GM15510 (cell line): Measurements from ENCODE around the gene NNT.

ENCODE experiments used
- POLR2A ChIP-seq: IDR thresholded peaks from 3 replicates; pipeline ENCODE4 v1.6.1; 2011; ENCODE audit warnings: borderline replicate concordance; ENCODE audit not compliant: insufficient read length; ENCODE audit errors: extremely low read depth

Gene NNT

DNA sequence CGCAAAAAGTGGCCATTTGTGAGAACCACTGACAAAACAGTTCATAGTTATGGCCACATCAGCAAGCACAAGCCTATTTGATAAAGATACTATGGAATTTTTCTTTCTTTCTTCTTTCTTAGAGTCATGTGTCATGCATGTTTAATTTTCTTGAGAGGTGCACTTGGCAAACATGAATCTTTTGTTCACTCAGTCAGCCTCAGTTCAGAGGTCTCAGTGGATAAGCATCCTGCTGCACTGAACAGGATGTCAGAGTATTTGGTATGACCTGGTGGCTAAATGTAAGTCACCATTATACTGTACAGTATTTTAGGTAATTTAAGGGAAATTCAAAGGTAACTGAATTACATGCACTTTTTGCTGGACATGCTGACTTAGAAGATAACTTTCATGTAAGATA is 5.4 kb downstream of the NNT start:
- TF ChIP-seq POLR2A, result no peak

DNA sequence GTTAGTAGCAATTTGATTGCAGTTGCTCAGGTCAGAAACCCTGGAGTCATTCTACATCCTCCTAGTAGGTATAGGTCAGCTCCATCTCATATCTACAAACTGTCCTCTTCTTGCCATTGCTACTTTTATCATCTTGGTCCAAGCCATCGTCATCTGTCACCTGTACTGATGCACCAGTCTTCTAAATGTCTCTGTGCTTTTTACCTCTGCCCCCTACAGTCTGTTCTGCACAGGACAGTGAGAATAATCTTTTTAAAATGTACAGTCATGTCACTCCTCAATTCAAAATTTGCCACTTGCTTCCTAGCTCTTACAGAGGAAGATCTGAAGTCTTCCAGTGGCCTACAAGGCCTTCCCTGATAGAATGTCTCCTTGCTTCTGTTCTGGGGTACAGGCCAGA is 6.8 kb downstream of the NNT start:
- TF ChIP-seq POLR2A, result no peak

DNA sequence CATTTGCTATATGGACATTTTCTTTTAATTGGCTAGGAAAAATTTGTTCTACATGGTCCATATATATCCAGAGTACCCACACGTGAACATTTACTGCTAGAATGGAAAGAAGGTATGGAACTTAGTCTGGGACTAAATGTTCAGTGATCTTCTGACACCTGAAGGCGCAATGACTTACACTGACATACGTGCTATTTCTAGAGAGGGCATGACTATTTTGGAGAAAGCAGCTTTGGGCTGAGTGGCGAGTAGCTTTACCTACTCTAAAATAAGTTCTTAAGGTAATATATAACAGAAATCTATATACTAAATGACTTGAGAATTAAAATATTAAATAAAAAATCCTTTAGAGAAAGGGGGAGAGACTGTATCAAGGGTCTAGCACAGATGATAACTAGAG is 10.4 kb downstream of the NNT start:
- no peak for TF ChIP-seq POLR2A

DNA sequence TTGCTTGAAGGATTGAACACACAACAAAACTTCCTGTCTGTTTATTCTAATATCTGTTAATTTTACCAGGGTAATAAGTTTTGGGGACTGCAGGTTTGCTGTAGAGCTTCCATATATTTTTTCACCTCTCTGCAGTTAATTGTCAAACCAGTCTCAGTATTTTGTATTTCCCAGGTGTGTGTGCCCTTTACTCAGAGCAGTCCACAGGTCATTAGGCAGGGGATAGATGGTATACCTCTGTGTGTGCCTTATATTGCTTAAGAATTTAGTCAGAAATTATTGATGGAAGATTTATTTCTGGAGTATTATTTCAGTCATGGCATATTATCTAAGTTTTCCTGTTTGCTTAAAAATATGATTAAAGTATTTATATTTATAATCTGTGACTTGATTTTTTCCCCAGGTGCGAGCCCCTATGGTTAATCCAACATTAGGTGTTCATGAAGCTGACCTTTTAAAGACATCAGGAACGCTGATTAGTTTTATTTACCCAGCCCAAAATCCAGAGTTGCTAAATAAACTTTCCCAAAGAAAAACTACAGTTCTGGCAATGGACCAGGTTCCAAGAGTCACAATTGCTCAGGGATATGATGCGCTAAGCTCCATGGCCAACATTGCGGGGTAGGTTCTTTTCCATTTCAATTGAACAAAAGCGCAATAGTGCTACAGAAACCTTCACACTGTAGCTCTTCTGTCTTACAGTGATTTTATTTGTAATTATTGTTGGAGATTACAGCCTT is 12.6 kb downstream of the NNT start:
- TF ChIP-seq POLR2A, result no peak

DNA sequence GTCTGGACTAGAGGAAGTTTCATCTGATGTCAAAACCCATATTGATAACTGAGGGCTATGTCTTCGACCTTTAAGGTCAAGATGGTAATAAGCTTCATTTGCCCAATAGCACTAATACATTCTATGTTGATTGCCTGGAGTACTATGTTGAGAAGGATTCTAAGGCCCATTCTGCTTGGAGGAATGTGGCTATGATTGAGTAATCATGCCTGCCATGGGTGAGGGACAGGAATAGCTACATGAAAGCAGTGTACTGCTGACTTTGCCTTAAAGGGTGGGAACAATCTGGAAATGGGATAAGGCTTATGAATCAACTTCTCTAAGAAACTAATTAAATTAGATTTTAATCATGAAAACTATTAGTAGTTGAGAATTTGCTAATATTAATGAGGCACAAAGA is 13.6 kb downstream of the NNT start:
- TF ChIP-seq POLR2A, result no peak

DNA sequence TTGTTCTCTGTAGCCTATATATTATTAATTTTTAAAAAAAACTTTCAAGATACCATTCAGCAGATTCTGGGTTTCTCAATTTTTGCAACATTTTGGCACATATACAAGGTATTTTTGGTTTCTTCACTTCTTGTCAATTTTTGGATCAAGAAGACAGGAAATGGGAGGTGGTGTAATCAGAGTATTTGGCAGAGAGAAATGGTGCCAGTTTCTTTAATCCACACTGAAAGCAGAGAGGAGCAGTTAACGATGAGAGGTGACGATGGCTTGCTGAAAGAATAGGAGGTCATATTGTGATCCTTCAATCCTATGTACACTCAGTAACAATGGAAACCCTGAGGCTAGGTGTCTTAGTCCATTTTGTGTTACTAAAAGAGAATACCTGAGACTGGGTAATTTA is 16.4 kb downstream of the NNT start:
- TF ChIP-seq POLR2A, result no peak

DNA sequence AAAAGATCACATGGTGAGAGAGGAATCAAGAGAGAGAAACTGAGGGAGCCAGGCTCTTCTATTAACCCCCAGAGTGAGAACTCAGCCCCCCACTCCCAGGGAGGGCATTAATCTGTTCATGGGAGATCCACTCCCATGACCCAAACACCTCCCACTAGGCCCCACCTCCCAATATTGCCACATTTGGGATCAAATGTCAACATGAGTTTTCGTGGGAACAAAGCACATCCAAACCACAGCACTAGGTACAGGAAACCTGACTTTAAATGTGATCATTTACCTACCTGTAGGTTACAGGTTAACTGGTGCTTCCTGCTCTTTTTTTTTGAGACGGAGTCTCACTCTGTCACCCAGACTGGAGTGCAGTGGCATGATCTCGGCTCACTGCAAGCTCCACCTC is 16.9 kb downstream of the NNT start:
- no peak for TF ChIP-seq POLR2A

DNA sequence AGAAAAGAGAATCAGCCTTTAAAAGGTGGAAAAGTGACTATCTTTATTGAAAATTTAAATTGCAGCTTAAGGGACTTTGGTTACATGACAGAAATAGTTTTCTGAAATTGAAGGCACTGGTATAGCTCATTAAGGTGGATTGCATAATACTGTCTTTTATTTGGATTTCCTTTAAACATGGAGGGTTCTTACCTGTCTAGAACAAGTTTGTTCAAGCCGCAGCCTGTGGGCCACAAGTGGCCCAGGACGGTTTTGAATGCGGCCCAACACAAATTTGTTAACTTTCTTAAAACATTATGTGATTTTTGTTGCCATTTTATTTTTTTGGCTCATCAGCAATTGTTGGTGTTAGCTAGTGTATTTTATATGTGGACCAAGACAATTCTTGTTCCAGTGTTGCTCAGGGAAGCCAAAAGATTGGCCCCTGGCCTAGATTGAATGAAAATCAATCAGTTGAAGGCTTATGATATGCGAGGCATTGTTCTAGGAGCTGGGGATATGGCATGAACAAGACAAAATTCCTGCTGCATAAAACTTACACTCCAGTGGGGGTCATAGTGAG is 18.0 kb downstream of the NNT start:
- no peak for TF ChIP-seq POLR2A

DNA sequence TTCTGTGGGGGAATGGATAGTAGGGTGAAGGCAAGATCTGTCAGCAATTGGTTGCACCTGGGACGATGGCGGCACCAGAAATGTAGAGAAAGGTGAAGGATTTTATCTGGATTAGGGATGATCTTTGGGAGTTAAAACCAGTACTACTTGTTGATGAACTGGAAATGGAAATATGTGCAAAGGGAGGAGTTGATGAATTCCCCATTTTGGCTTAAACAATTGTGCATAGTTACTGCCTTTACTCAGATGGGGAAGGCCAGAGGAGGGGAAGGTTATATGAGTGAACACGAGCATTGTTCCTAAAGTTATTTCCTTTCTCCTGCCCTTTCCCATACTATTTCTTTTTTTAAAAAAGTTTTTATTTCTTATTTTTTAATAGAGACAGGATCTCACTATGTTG is 19.1 kb downstream of the NNT start:
- no peak for TF ChIP-seq POLR2A

DNA sequence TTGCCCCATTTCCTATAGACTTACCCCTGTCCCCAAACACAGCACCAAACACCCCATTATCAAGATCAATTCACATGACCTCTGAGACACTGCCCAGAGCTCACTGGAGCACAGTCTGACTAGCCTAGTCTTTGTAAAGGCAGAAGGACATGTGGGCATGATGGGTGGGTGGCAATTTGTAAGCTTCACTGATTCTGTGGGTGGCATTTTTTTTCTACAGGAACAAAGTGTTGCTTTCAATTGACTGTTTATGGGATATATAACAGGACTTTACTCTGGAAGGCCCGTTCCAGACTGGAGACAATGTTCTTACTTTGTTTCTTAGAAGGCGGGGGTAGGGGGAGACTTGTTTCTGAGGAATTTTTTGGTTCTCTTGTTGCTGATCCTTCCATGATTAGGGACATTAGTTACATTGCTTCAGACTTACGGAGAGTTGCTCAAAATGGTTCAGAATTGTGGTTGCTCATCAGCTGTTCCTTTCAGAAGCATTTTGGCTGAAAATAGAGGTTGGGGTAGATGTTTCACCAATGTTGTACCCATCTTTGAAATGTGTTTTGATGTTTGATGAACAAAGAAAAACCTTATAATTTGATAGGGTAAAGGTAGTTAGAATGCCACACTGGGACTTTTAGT is 20.2 kb downstream of the NNT start:
- TF ChIP-seq POLR2A, result no peak

DNA sequence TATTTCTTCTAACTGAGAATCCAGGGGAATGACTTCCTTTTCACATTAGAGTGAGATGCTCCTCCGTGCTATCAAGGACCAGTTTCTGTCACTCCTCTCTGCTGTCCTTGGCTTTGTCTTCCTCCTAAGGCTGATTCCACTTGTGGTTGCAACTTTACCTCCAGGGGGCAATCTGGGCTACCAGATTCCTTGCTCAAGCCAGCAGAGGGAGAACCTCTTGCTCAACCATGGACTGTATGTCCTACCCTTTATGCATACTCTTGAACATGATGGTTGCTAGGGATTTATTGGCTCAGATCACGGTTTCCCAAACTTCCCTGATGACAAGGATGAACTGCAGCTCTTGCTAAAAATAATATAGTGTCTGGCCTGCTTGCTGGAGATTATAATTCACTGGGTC is 24.0 kb downstream of the NNT start:
- no peak for TF ChIP-seq POLR2A

DNA sequence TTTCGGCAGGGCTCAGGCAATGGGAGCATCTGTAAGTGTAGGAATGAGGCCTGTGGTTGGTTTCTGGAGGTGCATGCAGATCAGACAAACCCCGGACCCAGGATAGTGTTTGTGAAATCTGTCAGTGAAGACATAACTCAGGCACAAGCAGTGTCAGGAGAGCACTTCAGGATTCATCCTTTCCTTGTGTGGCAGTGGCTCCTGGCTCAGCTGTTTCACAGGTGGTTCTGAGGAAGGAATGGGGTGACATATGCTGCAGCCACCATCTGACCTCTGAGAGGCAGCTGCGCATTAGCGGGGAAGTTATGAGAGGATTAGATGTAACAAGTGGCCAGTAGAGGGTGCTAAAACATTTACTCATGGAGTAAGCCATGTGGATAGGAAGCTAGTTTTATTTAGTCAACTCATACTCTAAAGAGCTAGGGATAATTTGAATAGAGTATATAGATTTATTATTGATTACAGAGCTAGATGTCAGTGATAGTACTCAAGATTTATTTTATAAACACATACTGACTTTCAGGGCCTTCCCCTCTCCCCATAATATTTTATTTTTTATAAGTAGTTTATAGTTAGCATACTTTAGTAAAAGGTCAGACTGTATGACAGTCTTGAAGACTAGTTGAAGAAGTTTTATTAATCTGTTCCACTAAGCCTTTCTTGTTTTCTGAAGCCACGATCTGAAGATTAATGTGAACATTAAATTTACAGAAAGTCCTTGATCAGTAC is 28.4 kb downstream of the NNT start:
- TF ChIP-seq POLR2A, result no peak

DNA sequence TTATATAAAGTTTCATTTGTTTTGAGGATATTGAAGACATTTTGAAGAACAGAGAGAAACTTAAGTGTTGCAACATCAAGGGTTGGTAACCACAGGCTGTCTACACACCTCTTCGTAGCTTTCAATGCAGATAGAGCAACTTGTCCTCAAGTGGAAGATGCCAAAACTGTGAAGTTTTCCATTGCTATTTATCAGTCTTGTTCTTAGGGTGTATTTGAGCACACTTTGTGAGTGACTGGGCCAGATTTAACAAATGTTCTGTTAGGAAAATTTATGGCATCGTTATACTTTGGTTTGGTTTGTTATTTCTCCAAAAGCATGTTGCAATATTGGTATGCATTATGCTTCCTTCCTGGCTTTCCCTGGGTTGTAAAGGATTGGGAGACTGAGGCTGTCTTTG is 31.6 kb downstream of the NNT start:
- no peak for TF ChIP-seq POLR2A

DNA sequence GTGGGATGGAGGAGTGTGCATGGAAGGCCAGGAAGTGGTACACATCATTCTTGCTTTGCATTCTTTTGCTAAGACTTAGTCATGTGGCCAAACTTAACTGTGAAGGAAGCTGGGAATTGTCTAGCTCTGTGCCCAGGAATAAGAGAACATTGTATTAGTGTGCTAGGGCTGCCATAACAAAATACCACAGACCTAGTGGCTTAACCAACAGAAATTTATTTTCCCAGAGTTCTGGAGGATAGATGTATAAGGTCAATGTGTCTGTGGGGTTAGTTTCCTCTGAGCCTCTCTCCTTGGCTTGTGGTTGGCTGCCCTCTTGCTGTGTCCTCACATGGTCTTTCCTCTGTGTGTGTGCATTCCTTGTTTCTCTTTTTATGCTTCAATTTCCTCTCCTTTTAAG is 32.4 kb downstream of the NNT start:
- TF ChIP-seq POLR2A, result no peak

DNA sequence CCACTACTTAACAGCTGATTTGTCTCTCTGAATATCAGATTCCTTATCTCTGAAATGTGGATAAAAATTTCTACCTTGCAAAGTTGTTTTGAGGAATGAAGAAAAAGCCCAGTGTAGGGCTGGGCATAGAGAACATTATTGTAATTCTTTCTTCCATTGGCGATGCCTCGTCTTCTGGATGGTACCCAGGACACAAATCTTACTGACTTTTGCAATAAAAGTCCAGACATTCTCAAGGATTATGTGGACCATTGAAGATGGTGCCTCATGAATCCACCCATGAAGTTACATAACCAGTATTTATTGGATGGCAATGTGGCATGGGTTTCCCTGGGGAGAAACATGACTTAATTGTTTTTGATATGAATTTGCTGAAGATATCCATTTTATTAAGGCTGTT is 33.1 kb downstream of the NNT start:
- no peak for TF ChIP-seq POLR2A
